ENCODE data around the gene GRK3. TPM values are rescaled to one million over a fixed set of nuclear protein-coding genes. Genes with fewer than 3 reads are reported as not detected.

GRK3 gene
- total RNA-seq, 1 experiment from 2014 or later: 14.6 TPM

GRCh38 chr22:25757686-25758085 is 193.2 kb downstream of the GRK3 start (continued):
- TF ChIP-seq, protein P1, sequence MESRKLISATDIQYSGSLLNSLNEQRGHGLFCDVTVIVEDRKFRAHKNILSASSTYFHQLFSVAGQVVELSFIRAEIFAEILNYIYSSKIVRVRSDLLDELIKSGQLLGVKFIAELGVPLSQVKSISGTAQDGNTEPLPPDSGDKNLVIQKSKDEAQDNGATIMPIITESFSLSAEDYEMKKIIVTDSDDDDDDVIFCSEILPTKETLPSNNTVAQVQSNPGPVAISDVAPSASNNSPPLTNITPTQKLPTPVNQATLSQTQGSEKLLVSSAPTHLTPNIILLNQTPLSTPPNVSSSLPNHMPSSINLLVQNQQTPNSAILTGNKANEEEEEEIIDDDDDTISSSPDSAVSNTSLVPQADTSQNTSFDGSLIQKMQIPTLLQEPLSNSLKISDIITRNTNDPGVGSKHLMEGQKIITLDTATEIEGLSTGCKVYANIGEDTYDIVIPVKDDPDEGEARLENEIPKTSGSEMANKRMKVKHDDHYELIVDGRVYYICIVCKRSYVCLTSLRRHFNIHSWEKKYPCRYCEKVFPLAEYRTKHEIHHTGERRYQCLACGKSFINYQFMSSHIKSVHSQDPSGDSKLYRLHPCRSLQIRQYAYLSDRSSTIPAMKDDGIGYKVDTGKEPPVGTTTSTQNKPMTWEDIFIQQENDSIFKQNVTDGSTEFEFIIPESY (IDR thresholded peaks at IDR 0.05; ENCODE audit: extremely low read depth, insufficient replicate concordance, low read length): no peak

DNA sequence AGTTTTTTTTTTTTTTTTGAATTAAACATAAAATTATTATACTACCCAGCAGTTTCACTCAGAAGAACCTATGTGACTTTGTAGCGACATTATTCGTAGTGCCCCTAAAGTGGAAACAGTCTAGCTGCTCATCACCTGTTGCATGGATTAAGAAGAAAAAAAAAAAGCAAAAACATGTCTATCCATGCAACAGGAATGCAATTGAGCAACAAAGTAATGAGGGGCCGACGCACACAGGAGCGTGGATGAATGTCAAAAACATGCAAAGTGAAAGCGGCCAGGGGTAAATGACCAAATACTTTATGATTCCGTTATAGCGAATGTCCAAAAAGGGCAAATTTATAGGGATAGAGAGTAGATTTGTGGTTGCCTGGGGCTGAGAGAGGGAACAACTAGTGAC is 193.8 kb downstream of the GRK3 start:
- Histone ChIP-seq H3K9me3 (ENCODE audit: control insufficient read depth in 1 of 2, insufficient read depth in 1 of 2, low read depth in 1 of 2, low read length in 2 of 2) (no peaks in the 10 kb centered on the region), H3K4me2 (ENCODE audit: low read length) (no peak overlapping the region), H3K4me3 (replicated peaks in 1 of 2; ENCODE audit: low read depth in 1 of 2, low read length in 2 of 2) (no peak overlapping the region), H3K27me3 (ENCODE audit: insufficient read depth, low read length) (no peaks in the 10 kb centered on the region), H3K4me1 (ENCODE audit: control insufficient read depth in 1 of 2, insufficient read depth in 2 of 2, low read length in 2 of 2) (peaks cover 8 to 14% of the 10 kb centered on the region in 2 experiments; a peak in 3 of 4 replicates), H4K20me1 (ENCODE audit: insufficient read depth) (no peaks in the 10 kb centered on the region), H3K27ac (ENCODE audit: low read depth, low read length) (no peak overlapping the region), H3K36me3 (ENCODE audit: control insufficient read depth in 1 of 2, insufficient read depth in 2 of 2, low read length in 2 of 2) (no peaks in the 10 kb centered on the region), H2AFZ (ENCODE audit: low read depth, low read length, poor library complexity, severe bottlenecking) (no peak overlapping the region), H3K9ac (ENCODE audit: low read length) (no peak overlapping the region), H3K9me2 (ENCODE audit: insufficient read depth) (no peaks in the 10 kb centered on the region), H3K79me2 (ENCODE audit: insufficient read depth, low read length) (no peaks in the 10 kb centered on the region)
- intact Hi-C loops (cut with micrococcal nuclease): no loop called here
- CTCF ChIA-PET: interaction anchor here (0.7 kb wide), 1 partner anchor 1811 kb away, joined by 4 read pairs; no protein-coding TSS in a partner anchor
- POLR2A ChIA-PET: interaction anchor here (0.7 kb wide), 1 partner anchor 9 kb away, joined by 3 read pairs; no protein-coding TSS in a partner anchor
- no TSS peak for BruUV-seq (replicated peaks)
- no peak for TF ChIP-seq CTCF (IDR thresholded peaks at IDR 0.05 in 2 of 3, conservative IDR thresholded peaks at IDR 0.05 in 1 of 3; ENCODE audit: borderline replicate concordance in 1 of 3, insufficient read depth in 1 of 3, low read depth in 2 of 3, low read length in 2 of 3)
- TF ChIP-seq ATF3 (IDR thresholded peaks at IDR 0.05): no peak
- no peak for TF ChIP-seq CEBPB (IDR thresholded peaks at IDR 0.05; ENCODE audit: low read depth)
- no peak for TF ChIP-seq ZFX (IDR thresholded peaks at IDR 0.05)
- no peak for TF ChIP-seq MAX (IDR thresholded peaks at IDR 0.05)
- TF ChIP-seq ZNF274 (IDR thresholded peaks at IDR 0.05; ENCODE audit: low read depth, low read length): no peak
- no peak for TF ChIP-seq JUND (IDR thresholded peaks at IDR 0.05)
- no peak for TF ChIP-seq POLR2A (IDR thresholded peaks at IDR 0.05; ENCODE audit: borderline replicate concordance, extremely low read depth, insufficient read depth, insufficient read length)
- no peak for TF ChIP-seq SRF (IDR thresholded peaks at IDR 0.05; ENCODE audit: low read depth)
- TF ChIP-seq, protein P1 (IDR thresholded peaks at IDR 0.05; ENCODE audit: extremely low read depth, insufficient replicate concordance, low read length): no peak
- DNase-seq (ENCODE audit: low read depth, low spot score) (no peak), ATAC-seq (no peak)
- RAD21 ChIA-PET (ENCODE audit: low non-redundant PET in 1 of 2, low total read pairs in 2 of 2, uncharacterized antibody in 2 of 2, unreplicated experiment in 2 of 2): no interaction called here
